Ecto neural progenitor cell (in vitro differentiated cells): ENCODE data around the gene EMX1.

Source experiments
- DNase-seq: peaks from one replicate; pipeline ENCODE4 v3.0.0-alpha.2; 2018; ENCODE audit warnings: low spot score

The EMX1 gene

GRCh38 chr2:72943540-72944395 is 26.4 kb downstream of the EMX1 start:
- no peak for DNase-seq

DNA sequence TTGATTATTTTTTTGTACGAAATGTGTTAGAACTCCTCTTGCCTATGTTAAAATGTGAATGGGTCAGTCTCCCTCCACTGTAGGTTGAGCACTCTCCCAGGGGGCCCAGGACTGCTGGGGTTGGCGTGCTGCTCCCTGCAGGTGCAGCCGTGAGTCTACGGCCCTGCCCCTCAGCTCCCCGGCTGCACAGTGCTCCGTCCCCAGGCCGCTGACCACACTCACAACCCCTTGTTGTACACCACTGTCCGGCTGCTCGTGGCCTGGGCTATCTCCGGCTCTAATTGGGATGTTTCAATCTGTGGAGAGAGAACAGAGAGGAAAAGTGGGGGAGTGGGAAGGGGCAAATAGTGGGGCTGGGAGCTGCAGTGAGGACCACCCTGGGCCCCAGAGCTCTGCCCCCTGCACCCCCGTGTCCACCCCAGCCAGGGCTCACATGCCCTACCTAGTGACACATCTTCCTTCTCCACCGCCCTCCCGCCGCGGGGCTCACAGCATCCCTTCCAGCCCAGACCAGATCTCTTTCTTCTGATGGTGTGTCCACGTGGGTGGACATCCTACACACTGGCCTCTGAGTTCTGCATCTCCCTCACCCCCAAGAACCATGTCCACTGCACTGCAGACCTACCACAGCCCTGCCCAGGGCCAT is 27.6 kb downstream of the EMX1 start:
- DNase-seq, result no peak

GRCh38 chr2:72945450-72946019 is 28.2 kb downstream of the EMX1 start:
- DNase-seq, result no peak

DNA sequence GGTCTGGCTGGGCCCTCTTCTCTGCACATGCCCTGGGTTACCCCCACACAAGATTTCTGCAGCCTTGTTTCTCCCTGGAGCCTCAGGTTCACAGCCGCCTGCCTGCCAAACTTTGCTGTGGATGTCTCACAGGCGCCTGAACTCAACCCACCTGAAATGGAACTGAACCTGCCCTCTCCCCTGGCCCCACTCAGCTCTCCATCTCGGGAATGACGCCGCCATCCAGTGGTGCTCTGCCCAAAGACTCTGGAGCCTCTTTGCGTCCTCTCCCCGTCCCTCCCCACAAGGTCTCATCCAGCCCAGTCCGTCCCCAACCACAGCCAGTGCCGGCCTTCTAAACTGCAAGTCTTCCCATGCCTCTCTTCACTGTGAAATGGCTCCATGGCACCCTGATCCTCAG is 29.1 kb downstream of the EMX1 start:
- no peak for DNase-seq

- DNase-seq, result no peak
Observed at GRCh38 chr2:72947952-72948830, 30.9 kb downstream of the EMX1 start.

DNA sequence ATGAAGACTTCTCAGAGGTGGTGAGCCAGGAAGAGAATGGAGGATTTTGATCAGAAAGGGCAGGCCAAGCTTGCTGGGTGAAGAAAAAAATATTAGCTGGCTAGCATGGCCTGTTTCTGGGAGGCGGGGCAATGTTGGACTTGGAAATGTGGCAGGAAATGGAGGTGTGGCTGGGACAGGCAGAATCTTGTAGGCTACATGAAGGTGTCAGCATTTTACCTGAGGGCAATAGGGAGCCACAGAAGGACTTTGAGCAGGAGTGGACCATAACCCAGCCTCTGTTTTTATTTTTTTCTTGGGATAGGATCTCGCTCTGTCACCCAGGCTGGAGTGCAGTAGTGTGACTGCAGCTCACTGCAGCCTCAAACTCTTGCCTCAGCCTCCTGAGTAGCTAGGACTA is 31.7 kb downstream of the EMX1 start:
- no peak for DNase-seq

- DNase-seq, result no peak
Observed at GRCh38 chr2:72949642-72950041, 32.3 kb downstream of the EMX1 start.

- no peak for DNase-seq
Observed at GRCh38 chr2:72950558-72951255, 33.4 kb downstream of the EMX1 start.

DNA sequence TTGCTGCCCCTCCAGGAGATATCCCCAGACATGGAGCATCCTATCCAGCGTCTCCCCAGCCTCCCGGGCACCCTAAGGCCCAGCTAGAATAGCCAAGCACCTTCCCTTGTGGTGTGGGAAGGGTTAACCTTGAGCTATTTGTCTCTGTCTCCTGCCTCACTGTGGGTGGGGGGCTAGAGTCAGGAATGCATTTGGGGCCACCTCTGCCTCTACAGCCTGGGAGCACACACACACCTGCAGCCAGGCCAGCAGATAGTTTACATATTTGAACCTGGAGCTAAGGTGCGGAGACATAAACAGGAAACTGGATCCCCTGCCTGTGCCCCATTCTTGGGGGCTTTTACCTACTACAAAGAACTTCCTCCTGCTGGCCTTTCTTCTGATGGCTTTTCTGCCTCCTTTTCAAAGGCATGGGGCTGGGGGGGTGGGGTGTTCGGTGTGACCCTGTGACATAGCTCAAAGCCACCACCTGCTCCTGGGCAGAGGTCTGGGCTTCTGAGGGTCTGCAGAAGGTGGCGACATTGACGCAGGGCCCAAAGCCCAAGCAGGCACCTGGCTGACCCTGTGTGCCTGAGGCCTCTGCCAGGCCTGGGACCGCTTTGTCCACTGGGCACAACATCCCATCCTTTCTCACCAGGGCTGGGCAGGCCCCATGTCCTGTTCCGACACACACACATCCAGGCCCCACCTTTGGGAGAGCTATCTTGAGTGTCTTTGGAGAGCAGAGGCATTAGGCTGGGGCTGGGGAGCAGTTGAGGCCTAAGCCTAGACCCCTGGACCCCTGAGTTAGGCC is 34.2 kb downstream of the EMX1 start:
- DNase-seq, result no peak

- no peak for DNase-seq
Observed at GRCh38 chr2:72952110-72952823, 34.9 kb downstream of the EMX1 start.

GRCh38 chr2:72952961-72953360 is 35.6 kb downstream of the EMX1 start:
- DNase-seq, result no peak

GRCh38 chr2:72953528-72953927 is 36.2 kb downstream of the EMX1 start:
- DNase-seq, result no peak

DNA sequence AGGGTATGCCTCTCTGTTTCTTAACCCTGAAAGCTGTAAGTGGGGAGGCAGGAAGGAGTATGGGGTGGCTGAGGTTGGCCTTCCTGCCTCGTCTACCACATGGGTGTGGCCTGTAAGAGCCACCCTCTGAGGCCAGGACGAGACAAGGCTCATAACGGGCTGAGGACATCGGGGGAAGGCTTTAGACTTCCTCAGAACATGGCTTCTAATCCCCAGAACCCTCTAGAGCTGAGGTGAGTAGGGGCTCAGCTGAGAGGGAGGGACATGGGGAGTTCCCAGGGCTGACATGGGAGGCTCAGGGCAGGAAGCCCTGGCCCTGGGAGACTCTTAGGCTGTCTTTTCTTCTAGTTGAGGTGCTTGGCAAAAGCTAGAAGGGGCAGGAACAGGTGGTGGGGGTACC is 36.7 kb downstream of the EMX1 start:
- no peak for DNase-seq

DNA sequence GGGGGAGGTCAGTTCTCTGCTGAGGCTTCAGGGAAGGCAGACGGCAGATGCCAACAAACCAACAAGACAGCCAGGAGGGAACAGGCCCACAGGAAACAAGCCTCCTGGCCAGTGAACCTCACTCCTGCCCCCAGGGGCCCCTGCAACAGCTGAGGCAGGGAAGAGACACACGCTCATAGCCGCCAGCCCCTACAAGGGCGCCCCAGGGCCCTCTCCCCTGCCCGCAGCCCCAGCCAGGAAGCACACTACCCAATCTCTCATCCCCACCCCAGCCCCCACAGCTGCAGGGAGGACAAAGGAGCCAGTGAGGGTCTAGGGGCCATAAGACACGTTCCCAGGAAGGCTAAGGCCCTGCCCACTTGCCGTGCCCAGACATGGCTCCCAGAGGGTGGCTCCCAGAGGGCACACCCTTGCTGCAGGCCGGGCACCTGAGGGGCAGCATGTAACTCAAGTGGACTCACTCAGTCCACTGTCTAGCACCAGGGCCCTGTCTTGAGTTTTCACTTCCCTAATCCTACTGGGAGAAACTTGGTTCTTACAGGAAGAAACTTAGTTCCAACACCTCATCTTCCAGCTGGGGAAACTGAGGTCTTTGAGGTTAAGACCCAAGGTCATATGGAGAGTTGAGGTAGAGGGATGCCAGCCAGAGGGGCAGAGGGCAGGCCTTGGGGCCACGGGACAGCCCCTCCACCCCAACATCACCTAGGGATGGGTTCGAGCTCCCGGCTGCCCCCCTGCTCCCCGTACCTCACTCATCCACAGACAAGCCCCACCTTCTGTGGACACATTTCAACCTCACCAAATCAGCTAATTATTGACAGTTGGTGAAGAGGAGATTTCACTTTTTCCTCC is 37.3 kb downstream of the EMX1 start:
- no peak for DNase-seq

- DNase-seq, result peak; percentile 69
Observed at GRCh38 chr2:72955228-72956049, 38.1 kb downstream of the EMX1 start.

GRCh38 chr2:72956050-72956395 is 38.7 kb downstream of the EMX1 start:
- DNase-seq, result no peak

DNA sequence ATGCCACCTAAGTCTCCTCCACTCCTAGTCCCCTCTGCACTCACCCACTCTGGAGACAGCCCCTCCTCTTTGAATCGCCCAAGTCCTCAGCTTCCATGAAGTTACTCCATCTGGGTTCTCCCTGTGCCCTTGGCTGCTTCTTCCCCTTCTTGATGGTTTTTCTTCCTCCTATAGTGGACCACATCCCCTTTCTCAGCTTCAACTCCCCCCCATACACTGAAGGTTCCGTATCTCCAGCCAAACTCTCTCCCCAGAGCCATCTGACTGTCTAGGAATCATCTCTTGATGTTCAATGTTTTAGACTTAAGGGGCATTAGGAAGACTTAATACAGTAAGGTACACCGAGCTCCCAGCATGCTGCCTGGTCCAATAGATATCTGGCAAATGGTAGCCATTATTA is 39.6 kb downstream of the EMX1 start:
- no peak for DNase-seq
